HFFc6 (cell line): ENCODE results near the gene FLNB. TPM values are rescaled to one million over a fixed set of nuclear protein-coding genes. Genes with fewer than 3 reads are reported as not detected.
A peak's percentile ranks its signal among the peaks of the same experiment; 100 is the strongest.

Source experiments
- DNase-seq: peaks from one replicate; pipeline ENCODE4 v3.0.0-alpha.2; 2018
- H3K27ac Mint-ChIP-seq: 2 replicates; pipeline ENCODE4 v1.8.0; 2020; ENCODE audit warnings: mild to moderate bottlenecking, mixed read lengths
- H3K27me3 Mint-ChIP-seq: 2 replicates; pipeline ENCODE4 v1.8.0; 2021; ENCODE audit warnings: mild to moderate bottlenecking, moderate library complexity, mixed read lengths; ENCODE audit not compliant: insufficient read depth
- H3K36me3 Mint-ChIP-seq: 2 replicates; pipeline ENCODE4 v1.8.0; 2021; ENCODE audit warnings: low read depth, mixed read lengths
- H3K4me1 Mint-ChIP-seq: 2 replicates; pipeline ENCODE4 v1.8.0; 2020; ENCODE audit warnings: low read depth, mixed read lengths
- H3K4me3 Mint-ChIP-seq: 2 replicates; pipeline ENCODE4 v1.8.0; 2020; ENCODE audit warnings: mild to moderate bottlenecking, moderate library complexity, mixed read lengths
- H3K9me3 Mint-ChIP-seq: 2 replicates; pipeline ENCODE4 v1.8.0; 2020; ENCODE audit warnings: mild to moderate bottlenecking, mixed read lengths
- CTCF ChIP-seq: fragments of 200-600 bp; sonication (generic); IDR thresholded peaks from 2 replicates; pipeline ENCODE4 v1.5.0; 2021; ENCODE audit warnings: antibody characterized with exemption, mild to moderate bottlenecking
- total RNA-seq, 6 experiments: library from RNA; stranded (reverse); fragmentation: NEBNext Ultra II Directional; extraction: Animal tissue kit (Norgen Biotek cat#: 25700); gene quantifications; 2 replicates in 1 of 6; 3 replicates in 5 of 6; pipeline ENCODE4 v1.2.3, GENCODE V29; 2021

FLNB gene
- total RNA-seq, 6 experiments from 2014 or later, result 93.8 to 117 (median 98.7) TPM

- peak overlapping the region; percentile 96 for H3K27ac Mint-ChIP-seq
- TF ChIP-seq CTCF, result no peak
- peaks cover 11% of the 10 kb centered on the region for H3K27me3 Mint-ChIP-seq
- no peak for DNase-seq
- no peak overlapping the region; the same call in 1 of the 2 replicates for H3K4me3 Mint-ChIP-seq
- H3K9me3 Mint-ChIP-seq, result peaks cover 6% of the 10 kb centered on the region; the same call in 1 of the 2 replicates
- H3K36me3 Mint-ChIP-seq, result peaks cover 63% of the 10 kb centered on the region
- peaks cover 66% of the 10 kb centered on the region for H3K4me1 Mint-ChIP-seq
These were observed 155.0 kb downstream of the FLNB start for GRCh38 chr3:58163234-58163633.

- Mint-ChIP-seq H3K4me1 (peaks cover 68% of the 10 kb centered on the region), H3K36me3 (peaks cover 69% of the 10 kb centered on the region)
These were observed 156.1 kb downstream of the FLNB start for GRCh38 chr3:58164199-58164879.

GRCh38 chr3:58164906-58165821 is 156.9 kb downstream of the FLNB start:
- peaks cover 11% of the 10 kb centered on the region for H3K27me3 Mint-ChIP-seq
- no peak overlapping the region; the same call in 1 of the 2 replicates for H3K4me3 Mint-ChIP-seq
- peaks cover 63% of the 10 kb centered on the region for H3K36me3 Mint-ChIP-seq
- no peak for DNase-seq
- no peak for TF ChIP-seq CTCF
- peaks cover 66% of the 10 kb centered on the region for H3K4me1 Mint-ChIP-seq
- 0 out of 2 replicates have a peak overlapping the region, but pooled peaks have one; percentile 10 for H3K27ac Mint-ChIP-seq
- peaks cover 6% of the 10 kb centered on the region; the same call in 1 of the 2 replicates for H3K9me3 Mint-ChIP-seq

More at GRCh38 chr3:58164199-58164879, 156.1 kb downstream of the FLNB start:
- H3K9me3 Mint-ChIP-seq, result peaks cover 6% of the 10 kb centered on the region; the same call in 1 of the 2 replicates
- no peak for DNase-seq
- peak overlapping the region; percentile 96 for H3K27ac Mint-ChIP-seq
- no peak for TF ChIP-seq CTCF
- H3K4me3 Mint-ChIP-seq, result no peak overlapping the region
- peaks cover 11% of the 10 kb centered on the region for H3K27me3 Mint-ChIP-seq

GRCh38 chr3:58167431-58168351 is 159.5 kb downstream of the FLNB start:
- peaks cover 43% of the 10 kb centered on the region for H3K4me1 Mint-ChIP-seq
- H3K9me3 Mint-ChIP-seq, result no peaks in the 10 kb centered on the region
- H3K36me3 Mint-ChIP-seq, result peaks cover 40% of the 10 kb centered on the region
- peak overlapping the region; percentile 81 for H3K27ac Mint-ChIP-seq
- peaks cover 8% of the 10 kb centered on the region for H3K27me3 Mint-ChIP-seq
- peak; percentile 59 for DNase-seq
- peak; percentile 97 for TF ChIP-seq CTCF
- peak overlapping the region; percentile 54 for H3K4me3 Mint-ChIP-seq

- no peak for TF ChIP-seq CTCF
- peak overlapping the region; percentile 54; the same call in 1 of the 2 replicates for H3K4me3 Mint-ChIP-seq
- peaks cover 32% of the 10 kb centered on the region for H3K36me3 Mint-ChIP-seq
- H3K27me3 Mint-ChIP-seq, result peaks cover 5% of the 10 kb centered on the region
- peak overlapping the region; percentile 81; the same call in 1 of the 2 replicates for H3K27ac Mint-ChIP-seq
- no peak for DNase-seq
- peaks cover 36% of the 10 kb centered on the region for H3K4me1 Mint-ChIP-seq
- no peaks in the 10 kb centered on the region for H3K9me3 Mint-ChIP-seq
These were observed 160.3 kb downstream of the FLNB start for GRCh38 chr3:58168498-58168897.
